ENCODE data around the gene AMFR. TPM values are rescaled to one million over a fixed set of nuclear protein-coding genes. Genes with fewer than 3 reads are reported as not detected.

AMFR gene
- total RNA-seq, 1 experiment from 2014 or later: 25.6 TPM

GRCh38 chr16:56372013-56372634, 53.2 kb downstream of the AMFR start:
- H3K27me3 Mint-ChIP-seq (ENCODE audit: low read depth): no peaks in the 10 kb centered on the region
- no peaks in the 10 kb centered on the region for H3K79me1 ChIP-seq (ENCODE audit: insufficient read depth, low read depth, low read length, poor library complexity, severe bottlenecking)
- H3K9me3 Mint-ChIP-seq: no peaks in the 10 kb centered on the region

More at GRCh38 chr16:56372013-56372634, 53.2 kb downstream of the AMFR start:
- no peak for DNase-seq
- Histone ChIP-seq H3K4ac (ENCODE audit: low read depth, low read length) (no peak overlapping the region), H3K4me1 (ENCODE audit: insufficient read depth, low read length) (no peaks in the 10 kb centered on the region), H4K5ac (ENCODE audit: insufficient read length, low read depth, low read length) (no peak overlapping the region), H3K27me3 (ENCODE audit: insufficient read depth, low read length) (no peaks in the 10 kb centered on the region), H4K91ac (ENCODE audit: insufficient read length, low read depth, low read length) (no peak overlapping the region), H4K20me1 (ENCODE audit: control insufficient read depth, insufficient read depth, insufficient read length) (no peaks in the 10 kb centered on the region), H2BK12ac (ENCODE audit: insufficient read length, low read depth, low read length) (no peak overlapping the region), H3K23me2 (ENCODE audit: insufficient read length, low read depth, low read length, poor library complexity, severe bottlenecking) (no peaks in the 10 kb centered on the region), H3K9ac (ENCODE audit: extremely low read depth, insufficient read length, low read length) (no peak overlapping the region), H3K56ac (ENCODE audit: insufficient read length, low read depth, low read length) (no peak overlapping the region), H4K8ac (replicated peaks; ENCODE audit: insufficient read length, low read depth, low read length) (no peak overlapping the region), H3K18ac (ENCODE audit: insufficient read length, low read depth, low read length) (no peak overlapping the region), H3K4me2 (ENCODE audit: insufficient read depth, insufficient read length, low read length) (no peak overlapping the region), H3K23ac (ENCODE audit: insufficient read length, low read depth, low read length) (no peak overlapping the region), H3K27ac (ENCODE audit: insufficient read length, low read depth, low read length) (no peak overlapping the region), H2BK15ac (ENCODE audit: low read depth, low read length) (no peak overlapping the region), H2BK120ac (ENCODE audit: low read depth, low read length, poor library complexity, severe bottlenecking) (no peak overlapping the region), H2BK20ac (ENCODE audit: low read depth, low read length, poor library complexity, severe bottlenecking) (no peak overlapping the region), H3K9me3 (ENCODE audit: control insufficient read depth, low read depth, low read length) (no peaks in the 10 kb centered on the region), H3K79me2 (ENCODE audit: insufficient read depth, low read length) (no peaks in the 10 kb centered on the region), H2AFZ (ENCODE audit: low read length) (no peak overlapping the region), H3K14ac (ENCODE audit: insufficient read depth, low read length) (no peak overlapping the region), H2BK5ac (ENCODE audit: insufficient read length, low read length) (no peak overlapping the region), H2AK5ac (ENCODE audit: insufficient read length, low read length) (no peak overlapping the region), H3T11ph (ENCODE audit: low read length) (no peak overlapping the region)
- peaks cover 3 to 7% of the 10 kb centered on the region in 2 experiments for H3K4me1 Mint-ChIP-seq
- no peak overlapping the region for H3K4me3 Mint-ChIP-seq
- WGBS (ENCODE audit: extremely low coverage, insufficient read length, low lambda C conversion rate): 100% methylated on average over 2 of the region's 7 CpGs
- no peak overlapping the region; a peak in 2 of 7 replicates for H3K27ac Mint-ChIP-seq
- H3K36me3 Mint-ChIP-seq (ENCODE audit: insufficient read depth in 1 of 3, low read depth in 3 of 3): peaks cover 3 to 11% (median 7%) of the 10 kb centered on the region in 3 experiments; a peak in 5 of 7 replicates
- TF ChIP-seq CTCF (conservative IDR thresholded peaks at IDR 0.05): no peak
